SK-N-MC (cell line): ENCODE data around the gene MAP4K2.

Experiments used
- DNase-seq: peaks from one replicate; pipeline ENCODE4 v3.0.0-alpha.2; 2011; ENCODE audit warnings: low read depth, low spot score
- H3K27ac ChIP-seq: fragments of 200-600 bp; sonication (generic); 2 replicates; pipeline ENCODE4 v1.5.1; 2016; ENCODE audit warnings: mixed run types
- H3K36me3 ChIP-seq: fragments of 200-600 bp; sonication (generic); 2 replicates; pipeline ENCODE4 v1.6.1; 2017; ENCODE audit warnings: antibody characterized with exemption, low read length, mixed read lengths; ENCODE audit not compliant: insufficient read depth
- H3K4me3 ChIP-seq: fragments of 200-600 bp; sonication (generic); 2 replicates; pipeline ENCODE4 v1.5.1; 2016
- H3K9ac ChIP-seq: fragments of 200-600 bp; sonication (generic); 2 replicates; pipeline ENCODE4 v1.8.0; 2017; ENCODE audit warnings: mixed run types, mixed read lengths; ENCODE audit not compliant: insufficient read length
- H3K9me3 ChIP-seq: fragments of 200-600 bp; sonication (generic); 2 replicates; pipeline ENCODE4 v1.6.1; 2017; ENCODE audit warnings: low read depth, mild to moderate bottlenecking, antibody characterized with exemption, low read length, moderate library complexity, mixed read lengths
- EZH2 ChIP-seq: fragments of 200-600 bp; sonication (generic); IDR thresholded peaks from one replicate; pipeline ENCODE4 v1.6.1; 2017; ENCODE audit warnings: antibody characterized with exemption
- FOXP2 ChIP-seq: optimal IDR thresholded peaks from 2 replicates; pipeline ENCODE3; 2011; ENCODE audit warnings: mild to moderate bottlenecking, moderate library complexity; ENCODE audit not compliant: insufficient read depth; ENCODE audit errors: extremely low read length, control extremely low read depth
- POLR2AphosphoS5 ChIP-seq: IDR thresholded peaks from 2 replicates; pipeline ENCODE4 v1.6.1; 2012; ENCODE audit warnings: mild to moderate bottlenecking, low read depth, low read length, borderline replicate concordance

The MAP4K2 gene

GRCh38 chr11:64784813-64785581 lies 18.0 kb downstream of the MAP4K2 start:
- no peak for DNase-seq
- TF ChIP-seq POLR2AphosphoS5, result no peak
- no peak for TF ChIP-seq EZH2
- no peak for TF ChIP-seq FOXP2
- no peak overlapping the region for H3K9ac ChIP-seq
- H3K4me3 ChIP-seq, result no peak overlapping the region
- no peaks in the 10 kb centered on the region for H3K36me3 ChIP-seq
- no peak overlapping the region for H3K27ac ChIP-seq
- no peaks in the 10 kb centered on the region for H3K9me3 ChIP-seq

GRCh38 chr11:64778473-64779298 lies 24.3 kb downstream of the MAP4K2 start, which contains the start of gene SF1:
SF1 (minus strand) TSS chr11:64778542; CDS start chr11:64778392, 150 bp downstream.
- H3K36me3 ChIP-seq, result peaks cover 39% of the 10 kb centered on the region
- peak; percentile 85 for TF ChIP-seq FOXP2
- no peak for TF ChIP-seq EZH2
- peak; percentile 91 for TF ChIP-seq POLR2AphosphoS5

GRCh38 chr11:64778223-64778472 lies 24.9 kb downstream of the MAP4K2 start:
- peak overlapping the region; percentile 99 for H3K9ac ChIP-seq
- TF ChIP-seq FOXP2, result no peak
- no peaks in the 10 kb centered on the region for H3K9me3 ChIP-seq
- no peak for DNase-seq
- H3K36me3 ChIP-seq, result peaks cover 44% of the 10 kb centered on the region
- peak overlapping the region; percentile 97 for H3K27ac ChIP-seq
- peak overlapping the region; percentile 88 for H3K4me3 ChIP-seq

More at GRCh38 chr11:64778473-64779298, 24.3 kb downstream of the MAP4K2 start, which contains the start of gene SF1:
- DNase-seq, result peak; percentile 99
- Histone ChIP-seq H3K4me3 (peak within 1 kb of the TSS; percentile 96), H3K27ac (peak within 1 kb of the TSS; percentile 97), H3K9ac (peak within 1 kb of the TSS; percentile 99), H3K9me3 (no peaks in the 10 kb centered on the region)

- no peak for TF ChIP-seq EZH2
- TF ChIP-seq FOXP2, result no peak
- peak; percentile 20; the same call in 1 of the 2 replicates for TF ChIP-seq POLR2AphosphoS5
- peak overlapping the region; percentile 99 for H3K9ac ChIP-seq
- no peaks in the 10 kb centered on the region for H3K9me3 ChIP-seq
- no peak for DNase-seq
- H3K27ac ChIP-seq, result peak overlapping the region; percentile 97
- peaks cover 49% of the 10 kb centered on the region for H3K36me3 ChIP-seq
- peak overlapping the region; percentile 96 for H3K4me3 ChIP-seq
Observed at GRCh38 chr11:64777449-64778222, 25.4 kb downstream of the MAP4K2 start.

- DNase-seq, result no peak
- H3K9ac ChIP-seq, result peak overlapping the region; percentile 92
- H3K4me3 ChIP-seq, result peak overlapping the region; percentile 96
- H3K9me3 ChIP-seq, result no peaks in the 10 kb centered on the region
- H3K27ac ChIP-seq, result no peak overlapping the region
- TF ChIP-seq POLR2AphosphoS5 (peak; percentile 13; the same call in 1 of the 2 replicates), EZH2 (no peak), FOXP2 (no peak)
- peaks cover 57% of the 10 kb centered on the region for H3K36me3 ChIP-seq
Observed at GRCh38 chr11:64776875-64777274, 26.1 kb downstream of the MAP4K2 start.

- peaks cover 61% of the 10 kb centered on the region for H3K36me3 ChIP-seq
- no peak for DNase-seq
- peak overlapping the region; percentile 96 for H3K4me3 ChIP-seq
- no peak overlapping the region for H3K27ac ChIP-seq
- TF ChIP-seq FOXP2, result no peak
- TF ChIP-seq POLR2AphosphoS5, result 0 out of 2 replicates have a peak, but pooled peaks have one; percentile 2
- H3K9ac ChIP-seq, result peak overlapping the region; percentile 92
- H3K9me3 ChIP-seq, result no peaks in the 10 kb centered on the region
Observed at GRCh38 chr11:64776425-64776824, 26.6 kb downstream of the MAP4K2 start.

- H3K27ac ChIP-seq, result no peak overlapping the region
- peaks cover 84% of the 10 kb centered on the region for H3K36me3 ChIP-seq
- TF ChIP-seq EZH2, result no peak
- TF ChIP-seq POLR2AphosphoS5, result no peak
- no peak for TF ChIP-seq FOXP2
- DNase-seq, result no peak
- no peaks in the 10 kb centered on the region for H3K9me3 ChIP-seq
- H3K4me3 ChIP-seq, result no peak overlapping the region
- no peak overlapping the region for H3K9ac ChIP-seq
Observed at GRCh38 chr11:64774144-64774543, 28.9 kb downstream of the MAP4K2 start.
